Heart left ventricle (tissue), 16 donors: ENCODE measurements around the gene ERF. TPM values are rescaled to one million over a fixed set of nuclear protein-coding genes. Genes with fewer than 3 reads are reported as not detected.
A peak's percentile ranks its signal among the peaks of the same experiment; 100 is the strongest.

Source experiments
- ATAC-seq, 4 donors: fragments of 200-7000 bp; cut with Tn5 transposase; one replicate each; pipeline ENCODE4 v1.9.1; 2020 to 2022; ENCODE audit warnings: moderate library complexity in 4 of 4, mild to moderate bottlenecking in 3 of 4, moderate number of reproducible peaks in 1 of 4
- DNase-seq, 5 donors: peaks; one replicate each; pipeline ENCODE4 v3.0.0-alpha.2; 2020
- H3K27ac ChIP-seq, 12 donors: fragments of 200-600 bp; sonication (generic) in 4 of 12; one replicate each; pipeline versions ENCODE4 v1.5.0 to v1.8.0; 2016 to 2022; ENCODE audit warnings: mild to moderate bottlenecking in 2 of 12
- H3K27me3 ChIP-seq, 9 donors: fragments of 200-600 bp; sonication (generic) in 2 of 9; one replicate each; pipeline versions ENCODE4 v1.5.1 to v1.8.0; 2016 to 2022; ENCODE audit warnings: mild to moderate bottlenecking in 3 of 9
- H3K36me3 ChIP-seq, 9 donors: fragments of 200-600 bp; sonication (generic) in 2 of 9; one replicate each; pipeline versions ENCODE4 v1.5.0 to v1.8.0; 2018 to 2022; ENCODE audit warnings: mild to moderate bottlenecking in 2 of 9
- H3K4me1 ChIP-seq, 12 donors: fragments of 200-600 bp; sonication (generic) in 4 of 12; one replicate each; pipeline versions ENCODE4 v1.5.0 to v1.8.0; 2016 to 2022; ENCODE audit warnings: mild to moderate bottlenecking in 3 of 12
- H3K4me3 ChIP-seq, 12 donors: fragments of 200-600 bp; sonication (generic) in 4 of 12; one replicate each; pipeline versions ENCODE4 v1.5.0 to v1.8.0; 2017 to 2022; ENCODE audit warnings: mild to moderate bottlenecking in 9 of 12, moderate library complexity in 4 of 12
- H3K9me3 ChIP-seq, 12 donors: fragments of 200-600 bp; sonication (generic) in 4 of 12; one replicate each; pipeline versions ENCODE4 v1.5.0 to v1.8.0; 2016 to 2022; ENCODE audit warnings: mild to moderate bottlenecking in 1 of 12
- CTCF ChIP-seq, 12 donors: fragments of 200-600 bp; sonication (generic) in 4 of 12; IDR thresholded peaks; one replicate each; pipeline versions ENCODE4 v1.5.0 to v1.8.0; 2018 to 2022; ENCODE audit warnings: antibody characterized with exemption in 12 of 12, mild to moderate bottlenecking in 5 of 12
- POLR2A ChIP-seq, 2 donors: fragments of 450-650 bp; IDR thresholded peaks; one replicate each; pipeline ENCODE4 v1.6.1; 2017; ENCODE audit warnings: antibody characterized with exemption in 2 of 2, mild to moderate bottlenecking in 2 of 2, moderate library complexity in 2 of 2
- WGBS, 4 donors: extraction: QIAGEN DNeasy Blood & Tissue Kit in 2 of 4; methylation state at CpG; one replicate each; pipeline versions ENCODE4 v1.1.5 to v1.1.7; 2013 to 2018; 5-methylcytosine and 5-hydroxymethylcytosine counted together
- intact Hi-C, 10 donors: fragments of 100-400 bp; cut with DNase I; formaldehyde crosslinking; loops; one replicate each; pipeline versions ENCODE4 v1.11.1 to v1.14.2; 2022
- polyA plus RNA-seq, 2 donors: library from polyadenylated mRNA; stranded (reverse); fragments of 200-250 nt; gene quantifications; one replicate each; pipeline ENCODE4 v1.2.3, GENCODE V29; 2013
- total RNA-seq, 9 donors: library from RNA; depleted of rRNA in 2 of 9; stranded (reverse); fragments of >200 nt in 2 of 9; fragmentation: NEBNext Ultra II Directional in 3 of 9; extraction: Animal tissue kit (Norgen Biotek cat#: 25700) in 3 of 9; gene quantifications; one replicate each; pipeline versions ENCODE4 v1.1.0 to v1.2.4, GENCODE V29; 2016 to 2023
- donor health status: ischemic (EF 13 %, LVEDD 7.1; RV severe dilation, severe dysfunction).
- donor health status: healthy with polysubstance abuse.
- donor health status: DM: no; HTN: yes; CAD: no.
- donor health status: DM: no; HTN: no; CAD: no.
- donor health status: ischemic (EF 25% LVEDD 6.9; RV normal size, moderate dysfunction).
- donor health status: ischemic (EF 25% LVEDD 5.7; RV mildly dilated, moderate dysfunction).
- donor health status: healthy.
- donor health status: DM: yes; HTN: yes; CAD: no.
- donor health status: ischemic (EF 35%, LVEDD 5.7; RV mildly dilated, moderate dysfunction).
- donor health status: nonischemic (EF 11% LVEDD 7.7; RV severe dilation, severe dysfunction).
- donor health status: DM: yes; HTN: yes; CAD: no.
- donor health status: PGD.
- donor health status: ischemic (EF 29% LVEDD 5.4; RV normal size, mild dysfunction).
- donor health status: nonischemic (EF 23%, LVEDD 6.1; RV moderate dilation, normal function).

Gene ERF
- total and polyA plus RNA-seq, 11 donors: 26.1 to 49.7 (median 35.5) TPM

DNA sequence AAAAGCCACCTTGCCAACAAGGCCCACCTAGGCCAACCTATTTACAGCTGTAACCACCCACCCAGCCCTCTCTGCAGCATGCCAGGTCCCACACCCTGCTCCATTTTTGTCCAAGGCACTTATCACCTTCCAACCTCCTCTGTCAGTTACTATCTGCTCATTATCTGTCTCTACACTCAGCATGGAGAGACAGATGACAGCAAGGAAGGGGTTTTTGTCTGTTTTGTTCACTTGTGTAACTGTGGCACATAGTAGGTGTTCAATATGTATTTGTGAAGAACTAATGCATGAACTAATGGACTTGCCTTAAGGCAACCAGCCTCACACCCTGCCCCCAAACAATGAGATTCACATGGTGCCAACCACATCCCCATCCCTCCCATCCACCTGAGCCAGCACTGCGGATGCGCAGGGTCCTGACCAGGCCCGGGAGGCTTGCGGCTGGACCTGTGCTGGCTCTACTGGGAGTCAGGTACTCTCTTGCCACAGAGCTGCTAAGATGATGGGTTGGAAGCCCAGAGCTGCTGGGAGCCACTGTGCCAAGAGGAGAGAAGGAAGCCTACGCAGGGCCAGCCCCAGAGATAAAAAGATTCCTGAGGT, 54.7 kb downstream of the ERF start:
- 83 to 96% (median 90%) methylated on average over 4 to 5 of the region's 5 CpGs for WGBS, 4 donors
- intact Hi-C loops: no loop called here
- peaks cover 0 to 73% (median 52%) of the 10 kb centered on the region in 9 donors for H3K36me3 ChIP-seq

DNA sequence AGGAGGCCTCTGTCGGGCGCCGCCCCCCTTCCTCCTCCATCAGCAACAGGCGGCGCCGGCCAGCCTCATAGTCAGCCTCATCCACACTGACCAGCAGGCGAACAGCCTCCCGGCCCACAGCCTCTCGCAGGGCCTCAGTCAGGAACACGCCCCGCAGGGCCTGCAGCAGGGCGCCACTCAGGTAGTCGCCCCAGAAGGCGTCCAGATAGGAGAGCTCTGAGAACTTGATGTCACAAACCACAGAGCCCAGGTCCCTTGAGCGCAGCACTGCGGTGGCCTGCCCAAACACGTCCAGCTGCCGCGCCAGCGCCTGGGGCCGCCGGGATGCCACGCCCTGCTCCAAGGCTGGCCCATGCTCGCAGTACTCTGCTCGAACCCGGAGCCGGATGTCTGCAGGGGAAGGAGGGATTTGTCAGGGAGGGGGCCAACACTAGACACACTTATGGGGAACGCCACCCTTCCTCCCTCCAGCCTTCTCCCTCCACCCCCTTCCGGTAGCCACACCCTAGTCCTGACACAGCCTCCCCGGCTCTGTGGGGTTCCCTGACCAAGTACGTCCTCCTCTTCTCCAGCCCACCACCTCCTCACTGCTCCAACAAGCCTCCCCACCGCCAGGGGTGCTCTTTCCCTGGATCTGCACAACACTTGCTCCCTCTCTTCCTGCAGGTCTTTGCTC, 55.4 kb downstream of the ERF start:
- WGBS, 4 donors: 68 to 82% (median 79%) methylated on average over 12 to 32 of the region's 32 CpGs

More for the DNA sequence above, 54.7 kb downstream of the ERF start:
- Histone ChIP-seq H3K27ac (peak overlapping the region in 4 of 12 donors; percentile 10 to 97 (median 27)), H3K9me3 (no peaks in the 10 kb centered on the region), H3K27me3 (no peaks in the 10 kb centered on the region), H3K4me1 (peaks cover 0 to 70% (median 12%) of the 10 kb centered on the region in 12 donors), H3K4me3 (peak overlapping the region in 1 of 12 donors; percentile 46)
- ATAC-seq: no peak
- no peak for DNase-seq
- no peak for TF ChIP-seq POLR2A (IDR thresholded peaks at IDR 0.05)

DNA sequence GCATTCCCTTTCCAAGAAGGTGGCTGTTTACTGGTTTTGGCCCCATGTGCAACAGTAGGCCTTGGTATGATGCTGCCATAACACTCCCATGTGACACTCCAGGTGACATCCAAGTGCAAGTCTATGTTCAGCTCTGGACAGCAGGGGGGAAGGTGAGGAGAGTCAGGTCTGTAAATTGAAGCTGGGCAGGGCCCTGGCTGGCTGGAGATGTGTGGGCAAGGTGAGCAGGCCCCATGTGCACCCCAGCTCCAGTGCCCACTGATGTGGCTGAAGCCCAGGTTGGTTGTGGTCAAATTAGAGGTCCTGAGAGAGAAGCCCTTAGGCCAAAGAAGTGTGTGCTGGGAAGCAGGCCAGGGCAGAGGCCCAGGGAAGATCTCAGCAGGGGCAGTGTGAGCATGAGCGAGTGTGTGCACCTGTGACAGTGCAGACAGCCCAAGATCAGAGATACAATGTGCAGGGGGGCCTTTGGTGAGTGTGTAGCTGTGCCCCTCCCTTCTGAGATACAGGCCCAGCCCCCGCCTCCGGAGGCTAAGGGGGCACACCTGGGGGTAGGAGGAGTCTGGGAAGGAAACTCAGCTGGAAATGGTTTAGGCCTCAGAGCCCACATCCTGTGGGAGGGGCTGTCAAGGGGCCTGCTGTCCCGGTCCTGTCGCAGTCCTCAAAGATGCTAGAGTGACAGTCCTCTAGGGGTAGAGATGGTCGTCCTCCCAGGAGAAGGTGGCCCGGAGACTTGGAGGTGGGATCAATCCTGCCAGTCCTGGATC, 56.1 kb downstream of the ERF start:
- peak overlapping the region in 5 of 12 donors; percentile 16 to 97 (median 24) for H3K27ac ChIP-seq
- H3K4me3 ChIP-seq: peak overlapping the region in 2 of 12 donors; percentile 7 to 46
- DNase-seq: peak in 1 of 5 donors; percentile 64
- no peak for TF ChIP-seq POLR2A (IDR thresholded peaks at IDR 0.05)
- no peak for TF ChIP-seq CTCF (IDR thresholded peaks at IDR 0.05)
- H3K9me3 ChIP-seq: no peaks in the 10 kb centered on the region
- intact Hi-C loops: no loop called here
- WGBS, 4 donors: 51 to 72% (median 64%) methylated on average over 5 to 7 of the region's 7 CpGs
- peaks cover 0 to 59% (median 41%) of the 10 kb centered on the region in 9 donors for H3K36me3 ChIP-seq
- H3K4me1 ChIP-seq: peaks cover 0 to 70% (median 12%) of the 10 kb centered on the region in 12 donors
- ATAC-seq: peak in 2 of 4 donors; percentile 11 to 17
- no peaks in the 10 kb centered on the region for H3K27me3 ChIP-seq

More for the DNA sequence above, 55.4 kb downstream of the ERF start:
- TF ChIP-seq CTCF (IDR thresholded peaks at IDR 0.05) (peak in 1 of 12 donors; percentile 21), POLR2A (IDR thresholded peaks at IDR 0.05) (no peak)
- no peaks in the 10 kb centered on the region for H3K9me3 ChIP-seq
- H3K27me3 ChIP-seq: no peaks in the 10 kb centered on the region
- intact Hi-C loops: no loop called here
- peak overlapping the region in 2 of 12 donors; percentile 7 to 46 for H3K4me3 ChIP-seq
- ATAC-seq (peak in 3 of 4 donors; percentile 49 to 73 (median 52)), DNase-seq (peak in 4 of 5 donors; percentile 46 to 79 (median 61))
- H3K4me1 ChIP-seq: peaks cover 0 to 70% (median 12%) of the 10 kb centered on the region in 12 donors
- H3K27ac ChIP-seq: peak overlapping the region in 4 of 12 donors; percentile 16 to 97 (median 32)
- peaks cover 0 to 67% (median 47%) of the 10 kb centered on the region in 9 donors for H3K36me3 ChIP-seq

Other genes starting within 250 kb of the ERF start
- 1 to 10 TPM; 1.4 to 9.0 (median 3.6) TPM for gene GRIK5, start 184.9 kb downstream of the ERF start, total RNA-seq
- under 1 TPM; 0.28 to 0.72 TPM for gene GRIK5, start 184.9 kb downstream of the ERF start, polyA plus RNA-seq
- 10 to 100 TPM in 3 of 9 donors, 1 to 10 TPM in 6; 6.3 to 17.7 (median 8.8) TPM for gene ZNF574, start 179.0 kb downstream of the ERF start, total RNA-seq
- 1 to 10 TPM; 5.1 to 6.9 TPM for gene ZNF574, start 179.0 kb downstream of the ERF start, polyA plus RNA-seq
- 10 to 100 TPM in 1 of 9 donors, 1 to 10 TPM in 1, under 1 TPM in 7; 0.16 to 10.1 (median 0.50) TPM for gene POU2F2, start 122.7 kb downstream of the ERF start, total RNA-seq
- under 1 TPM; 0.61 to 0.69 TPM for gene POU2F2, start 122.7 kb downstream of the ERF start, polyA plus RNA-seq
- 10 to 100 TPM; 11.1 to 24.1 (median 17.2) TPM for gene DEDD2, start 37.5 kb downstream of the ERF start, total RNA-seq
- 10 to 100 TPM; 12.6 to 18.3 TPM for gene DEDD2, start 37.5 kb downstream of the ERF start, polyA plus RNA-seq
- gene ZNF526, start 34.8 kb downstream of the ERF start, total RNA-seq: 1 to 10 TPM; 3.9 to 7.2 (median 5.8) TPM
- gene ZNF526, start 34.8 kb downstream of the ERF start, polyA plus RNA-seq: 1 to 10 TPM; 3.3 to 5.4 TPM
- 10 to 100 TPM; 22.5 to 46.9 (median 36.8) TPM for gene GSK3A, start 12.5 kb downstream of the ERF start, total RNA-seq
- gene GSK3A, start 12.5 kb downstream of the ERF start, polyA plus RNA-seq: 10 to 100 TPM; 51.6 to 76.5 TPM
- 10 to 100 TPM; 25.5 to 54.8 (median 35.8) TPM for gene CIC, start 14.1 kb upstream of the ERF start, total RNA-seq
- 10 to 100 TPM; 27.1 to 27.5 TPM for gene CIC, start 14.1 kb upstream of the ERF start, polyA plus RNA-seq
- under 1 TPM in 3 of 9 donors, not detected in 6; 0.16 to 0.53 (median 0.40) TPM for gene PRR19, start 47.0 kb upstream of the ERF start, total RNA-seq
- under 1 TPM in 1 of 2 donors, not detected in 1; 0.17 TPM for gene PRR19, start 47.0 kb upstream of the ERF start, polyA plus RNA-seq
- 1 to 10 TPM; 1.8 to 9.4 (median 2.5) TPM for gene PAFAH1B3, start 47.5 kb upstream of the ERF start, total RNA-seq
- 1 to 10 TPM; 4.9 to 9.5 TPM for gene PAFAH1B3, start 47.5 kb upstream of the ERF start, polyA plus RNA-seq
- gene TMEM145, start 58.2 kb upstream of the ERF start, total RNA-seq: under 1 TPM in 2 of 9 donors, not detected in 7; 0.16 to 0.27 TPM
- under 1 TPM; 0.11 to 0.18 TPM for gene TMEM145, start 58.2 kb upstream of the ERF start, polyA plus RNA-seq
- gene MEGF8, start 70.5 kb upstream of the ERF start, total RNA-seq: 10 to 100 TPM; 26.5 to 50.4 (median 36.6) TPM
- gene MEGF8, start 70.5 kb upstream of the ERF start, polyA plus RNA-seq: 10 to 100 TPM; 22.8 to 23.1 TPM
- gene CNFN, start 135.2 kb upstream of the ERF start, total RNA-seq: 1 to 10 TPM in 1 of 9 donors, under 1 TPM in 3, not detected in 5; 0.62 to 1.4 (median 0.94) TPM
- 1 to 10 TPM; 1.3 to 2.9 TPM for gene CNFN, start 135.2 kb upstream of the ERF start, polyA plus RNA-seq
- 100 to 1,000 TPM in 1 of 9 donors, 10 to 100 TPM in 8; 34.7 to 111 (median 57.3) TPM for gene LIPE, start 172.3 kb upstream of the ERF start, total RNA-seq
- 10 to 100 TPM; 47.1 to 67.1 TPM for gene LIPE, start 172.3 kb upstream of the ERF start, polyA plus RNA-seq
- gene CXCL17, start 187.8 kb upstream of the ERF start, total RNA-seq: not detected
- not detected for gene CXCL17, start 187.8 kb upstream of the ERF start, polyA plus RNA-seq